HG02884 (cell line): Measurements from ENCODE around the gene HM13.
A peak's percentile ranks its signal among the peaks of the same experiment; 100 is the strongest.
"Not testable (repeated sequence)": the region's sequence is repeated elsewhere in the genome, so short reads cannot be mapped to it uniquely, and the experiment has no call there.

Source experiments
- ATAC-seq: cut with Tn5 transposase; IDR thresholded peaks from one replicate; pipeline ENCODE4 v1.9.1; 2021; ENCODE audit warnings: mild to moderate bottlenecking, moderate library complexity; ENCODE audit not compliant: unreplicated experiment

HM13 gene

GRCh38 chr20:31605031-31605901, 91.0 kb downstream of the HM13 start, which contains the start of gene ID1:
ID1 (plus strand) TSS chr20:31605289; CDS start chr20:31605388, 99 bp downstream.
- ATAC-seq: peak; percentile 77

DNA sequence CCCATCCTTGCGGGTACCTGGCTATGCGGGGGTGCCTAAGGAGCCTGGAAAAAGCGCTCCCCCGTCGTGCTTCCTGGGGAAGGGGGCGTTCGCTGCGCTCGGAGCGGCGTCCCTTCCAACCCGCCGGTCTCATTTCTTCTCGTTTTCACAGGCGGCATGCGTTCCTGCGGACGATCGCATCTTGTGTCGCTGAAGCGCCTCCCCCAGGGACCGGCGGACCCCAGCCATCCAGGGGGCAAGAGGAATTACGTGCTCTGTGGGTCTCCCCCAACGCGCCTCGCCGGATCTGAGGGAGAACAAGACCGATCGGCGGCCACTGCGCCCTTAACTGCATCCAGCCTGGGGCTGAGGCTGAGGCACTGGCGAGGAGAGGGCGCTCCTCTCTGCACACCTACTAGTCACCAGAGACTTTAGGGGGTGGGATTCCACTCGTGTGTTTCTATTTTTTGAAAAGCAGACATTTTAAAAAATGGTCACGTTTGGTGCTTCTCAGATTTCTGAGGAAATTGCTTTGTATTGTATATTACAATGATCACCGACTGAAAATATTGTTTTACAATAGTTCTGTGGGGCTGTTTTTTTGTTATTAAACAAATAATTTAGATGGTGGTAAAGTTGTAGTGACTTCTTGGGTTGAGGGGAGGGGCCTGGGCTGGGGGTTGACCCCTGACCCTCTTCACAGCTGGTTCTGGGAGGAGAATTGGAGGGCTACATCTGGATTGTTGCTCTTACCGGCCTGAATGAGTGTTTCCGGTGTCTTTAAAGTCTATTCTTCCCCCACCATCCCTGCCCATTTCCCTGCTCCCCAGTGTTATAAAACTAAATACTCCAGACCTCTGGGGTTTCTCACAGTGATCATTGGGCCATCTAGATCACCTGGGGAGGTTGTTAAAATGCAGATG, 91.9 kb downstream of the HM13 start:
- ATAC-seq: no peak

- no peak for ATAC-seq
Observed at GRCh38 chr20:31606804-31607639, 92.8 kb downstream of the HM13 start.

DNA sequence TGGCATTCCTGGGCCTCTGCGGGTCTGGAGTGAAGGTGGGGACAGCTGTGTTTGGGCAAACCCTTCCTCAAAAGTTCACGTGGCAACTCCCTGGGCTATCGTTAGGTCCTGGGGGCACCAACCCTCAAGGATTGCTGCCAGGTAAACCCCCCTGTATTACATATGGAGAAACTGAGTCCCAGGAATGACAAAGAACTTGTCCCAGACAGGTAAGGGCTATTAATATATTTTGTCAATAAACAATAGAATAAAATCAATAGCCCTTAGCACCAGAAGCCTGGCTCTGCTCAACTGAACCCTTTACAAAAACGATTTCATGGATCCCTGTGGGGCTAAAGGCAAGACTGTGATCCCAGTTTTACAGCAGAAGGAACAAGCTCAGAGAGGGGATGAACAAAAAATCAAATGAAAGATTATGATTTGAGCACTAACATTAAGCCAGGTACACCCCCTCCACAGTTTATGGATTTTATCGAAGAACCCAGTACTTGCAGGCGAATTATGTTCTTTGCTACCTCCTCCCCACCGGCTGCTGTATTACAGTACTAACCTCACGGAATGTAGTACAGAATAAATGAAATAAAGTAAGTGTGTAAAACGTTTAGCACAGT, 93.5 kb downstream of the HM13 start:
- no peak for ATAC-seq

GRCh38 chr20:31608251-31608945, 94.2 kb downstream of the HM13 start:
- ATAC-seq: no peak

DNA sequence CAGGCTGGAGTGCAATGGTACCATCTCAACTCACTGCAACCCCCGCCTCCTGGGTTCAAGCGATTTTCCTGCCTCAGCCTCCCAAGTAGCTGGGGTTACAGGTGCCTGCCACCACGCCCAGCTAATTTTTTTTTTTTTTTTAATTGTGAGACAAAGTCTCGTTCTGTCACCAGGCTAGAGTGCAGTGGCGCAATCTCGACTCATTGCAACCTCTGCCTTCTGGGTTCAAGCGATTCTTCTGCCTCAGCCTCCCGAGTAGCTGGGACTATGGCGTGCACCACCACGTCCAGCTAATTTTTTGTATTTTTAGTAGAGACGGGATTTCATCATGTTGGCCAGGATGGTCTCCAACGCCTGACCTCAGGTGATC, 98.0 kb downstream of the HM13 start:
- not testable (repeated sequence) for ATAC-seq

GRCh38 chr20:31615416-31615815, 101.2 kb downstream of the HM13 start:
- ATAC-seq: no peak

DNA sequence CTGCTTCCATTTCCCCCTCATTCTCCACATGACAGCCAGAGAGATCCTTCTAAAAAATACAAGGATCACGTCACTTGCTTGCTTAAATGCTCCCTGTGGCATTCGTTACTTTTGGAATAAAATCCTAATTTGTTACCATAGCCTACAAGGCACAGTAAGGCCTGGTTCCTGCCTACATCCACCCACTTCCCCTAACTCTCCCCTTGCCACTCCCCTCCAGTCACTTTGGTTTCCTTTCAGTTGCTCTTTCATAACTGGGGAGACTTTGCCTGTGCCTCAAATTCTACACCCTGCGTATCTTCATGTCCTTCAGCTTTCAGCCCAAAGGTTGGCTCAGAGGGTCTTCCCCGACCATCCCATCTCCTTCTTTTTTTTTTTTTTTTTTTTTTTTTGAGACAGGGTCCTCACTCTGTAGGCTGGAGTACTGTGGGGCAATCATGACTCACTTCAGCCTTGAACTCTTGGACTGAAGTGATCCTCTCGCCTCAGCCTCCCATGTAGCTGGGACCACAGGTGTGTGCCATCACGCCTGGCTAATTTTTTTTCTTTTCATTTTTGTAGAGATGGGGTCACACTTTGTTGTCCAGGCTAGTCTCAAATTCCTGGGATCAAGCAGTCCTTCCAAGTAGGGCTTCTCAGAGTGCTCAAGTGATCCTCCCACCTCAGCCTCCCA, 103.3 kb downstream of the HM13 start:
- ATAC-seq: no peak
